ENCODE measurements around the gene GJC2.
"Not testable (repeated sequence)": the region's sequence is repeated elsewhere in the genome, so short reads cannot be mapped to it uniquely, and the experiment has no call there.

Gene GJC2

GRCh38 chr1:228149406-228150119 lies at the start of gene GJC2:
Gene GJC2, plus strand, starts transcription at chr1:228149930. Its CDS starts 7,829 bp downstream, at chr1:228157759.
- H3K4me3 ChIP-seq (ENCODE audit: low read depth, low read length), result no peak within 1 kb of the TSS

GRCh38 chr1:228100822-228101613 lies 48.7 kb upstream of the GJC2 start:
- no peak for DNase-seq (ENCODE audit: low read depth)
- H3K4me3 ChIP-seq (ENCODE audit: low read depth, low read length), result no peak overlapping the region

More at GRCh38 chr1:228149406-228150119, at the start of gene GJC2:
- DNase-seq (ENCODE audit: low read depth), result no peak

GRCh38 chr1:228101614-228101993 lies 48.1 kb upstream of the GJC2 start:
- DNase-seq (ENCODE audit: low read depth), result no peak
- H3K4me3 ChIP-seq (ENCODE audit: low read depth, low read length), result peak overlapping the region; percentile 81

GRCh38 chr1:228101994-228102790 lies 47.5 kb upstream of the GJC2 start:
- DNase-seq (ENCODE audit: low read depth), result no peak
- peak overlapping the region; percentile 81 for H3K4me3 ChIP-seq (ENCODE audit: low read depth, low read length)

GRCh38 chr1:228102791-228103620 lies 46.7 kb upstream of the GJC2 start, which contains the start of gene C1orf35:
Gene C1orf35, minus strand, starts transcription at chr1:228103325. Its CDS starts 98 bp downstream, at chr1:228103227.
- peak within 1 kb of the TSS; percentile 81 for H3K4me3 ChIP-seq (ENCODE audit: low read depth, low read length)
- DNase-seq (ENCODE audit: low read depth), result peak; percentile 56

DNA sequence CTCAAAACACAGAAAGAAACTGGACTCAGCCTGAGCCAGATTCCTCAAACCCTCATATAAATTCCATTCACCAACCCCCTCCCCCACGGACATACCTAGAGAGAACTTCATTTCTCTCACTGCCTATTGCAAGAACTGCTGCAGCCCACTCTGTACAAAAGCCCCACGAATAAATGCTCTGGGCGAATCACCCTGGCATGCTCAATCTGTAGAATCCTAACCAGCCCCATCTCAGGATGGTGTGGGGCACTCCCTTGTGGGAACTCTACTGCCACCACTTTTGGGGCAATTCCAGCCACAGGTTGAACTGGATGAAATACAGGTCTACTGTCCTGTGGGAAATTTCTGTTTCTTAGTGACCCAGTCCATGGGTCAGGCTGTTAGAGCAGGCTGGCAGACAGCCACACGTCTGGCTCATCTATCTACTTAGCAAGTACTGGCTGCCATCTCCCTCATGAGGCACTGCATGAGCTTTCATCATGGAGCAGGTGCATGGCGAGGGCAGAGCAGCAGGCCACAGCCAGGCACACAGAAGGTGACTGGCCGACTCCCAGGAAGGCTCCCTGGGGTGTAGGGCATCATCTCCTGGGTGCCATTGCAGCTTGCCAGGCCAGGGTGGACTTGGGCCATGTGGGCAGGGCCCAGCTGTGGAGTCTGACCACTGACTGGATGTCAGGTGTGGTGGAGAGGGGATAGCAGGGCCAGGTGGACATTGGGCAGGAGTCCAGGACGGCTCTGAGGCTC lies 45.0 kb upstream of the GJC2 start:
- no peak for DNase-seq (ENCODE audit: low read depth)
- no peak overlapping the region for H3K4me3 ChIP-seq (ENCODE audit: low read depth, low read length)

GRCh38 chr1:228105270-228105995 lies 44.3 kb upstream of the GJC2 start:
- no peak overlapping the region for H3K4me3 ChIP-seq (ENCODE audit: low read depth, low read length)
- no peak for DNase-seq (ENCODE audit: low read depth)

- no peak for DNase-seq (ENCODE audit: low read depth)
- H3K4me3 ChIP-seq (ENCODE audit: low read depth, low read length), result no peak overlapping the region
These were observed 43.5 kb upstream of the GJC2 start for GRCh38 chr1:228105996-228106799.

DNA sequence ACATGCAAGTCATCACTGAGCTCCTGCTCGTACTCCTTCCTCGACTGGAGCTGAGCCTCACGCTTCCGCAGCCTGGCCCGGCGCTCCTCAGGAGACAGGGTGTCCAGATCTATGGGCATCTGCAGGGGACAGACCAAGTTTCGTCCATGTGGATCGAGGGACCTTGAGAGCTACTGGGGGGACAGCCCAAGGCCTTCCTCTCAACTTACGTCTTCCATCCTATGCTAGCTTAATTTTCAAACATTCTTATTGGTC lies 43.0 kb upstream of the GJC2 start:
- no peak overlapping the region for H3K4me3 ChIP-seq (ENCODE audit: low read depth, low read length)
- no peak for DNase-seq (ENCODE audit: low read depth)

DNA sequence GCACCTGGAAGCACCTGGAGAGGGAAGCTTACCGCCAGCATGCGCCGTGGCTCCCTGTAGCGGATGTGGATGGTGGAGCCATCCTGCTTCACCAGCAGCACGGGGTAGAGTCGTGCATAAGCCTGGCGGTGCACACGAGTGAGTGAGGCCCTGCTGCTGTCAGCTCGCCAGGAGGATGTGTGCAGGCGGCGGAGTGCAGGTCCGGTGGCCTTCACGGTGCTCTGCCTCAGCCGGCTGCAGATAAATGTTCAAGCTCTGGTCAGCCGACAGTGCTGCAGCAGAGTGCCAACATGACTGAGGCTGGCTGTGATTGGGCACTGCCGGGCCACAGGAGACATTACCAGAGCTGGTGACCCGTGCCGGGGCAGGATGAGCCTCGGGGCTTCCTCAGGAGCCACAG lies 42.1 kb upstream of the GJC2 start:
- DNase-seq (ENCODE audit: low read depth), result no peak

GRCh38 chr1:228108055-228108690 lies 41.6 kb upstream of the GJC2 start:
- H3K4me3 ChIP-seq (ENCODE audit: low read depth, low read length), result peak overlapping the region; percentile 97
- no peak for DNase-seq (ENCODE audit: low read depth)

More for the DNA sequence above, 42.1 kb upstream of the GJC2 start:
- H3K4me3 ChIP-seq (ENCODE audit: low read depth, low read length), result no peak overlapping the region

DNA sequence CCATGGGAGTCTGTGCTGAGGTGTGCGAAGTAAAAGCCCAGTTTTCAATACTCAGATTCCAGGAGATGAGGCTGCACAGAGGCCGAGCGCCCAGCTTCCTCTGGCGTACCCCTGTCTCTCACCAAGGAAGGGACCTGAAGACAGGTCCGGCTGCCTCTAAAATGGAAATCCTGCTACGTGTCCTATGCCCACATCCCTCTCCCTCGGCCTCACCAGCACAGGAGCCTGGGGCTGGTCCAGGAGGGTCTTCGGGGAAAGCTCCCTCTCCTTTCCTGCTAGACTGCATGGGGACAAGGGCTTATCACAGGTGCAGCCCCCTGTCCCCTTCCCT lies 41.0 kb upstream of the GJC2 start:
- DNase-seq (ENCODE audit: low read depth), result no peak
- peak overlapping the region; percentile 97 for H3K4me3 ChIP-seq (ENCODE audit: low read depth, low read length)

DNA sequence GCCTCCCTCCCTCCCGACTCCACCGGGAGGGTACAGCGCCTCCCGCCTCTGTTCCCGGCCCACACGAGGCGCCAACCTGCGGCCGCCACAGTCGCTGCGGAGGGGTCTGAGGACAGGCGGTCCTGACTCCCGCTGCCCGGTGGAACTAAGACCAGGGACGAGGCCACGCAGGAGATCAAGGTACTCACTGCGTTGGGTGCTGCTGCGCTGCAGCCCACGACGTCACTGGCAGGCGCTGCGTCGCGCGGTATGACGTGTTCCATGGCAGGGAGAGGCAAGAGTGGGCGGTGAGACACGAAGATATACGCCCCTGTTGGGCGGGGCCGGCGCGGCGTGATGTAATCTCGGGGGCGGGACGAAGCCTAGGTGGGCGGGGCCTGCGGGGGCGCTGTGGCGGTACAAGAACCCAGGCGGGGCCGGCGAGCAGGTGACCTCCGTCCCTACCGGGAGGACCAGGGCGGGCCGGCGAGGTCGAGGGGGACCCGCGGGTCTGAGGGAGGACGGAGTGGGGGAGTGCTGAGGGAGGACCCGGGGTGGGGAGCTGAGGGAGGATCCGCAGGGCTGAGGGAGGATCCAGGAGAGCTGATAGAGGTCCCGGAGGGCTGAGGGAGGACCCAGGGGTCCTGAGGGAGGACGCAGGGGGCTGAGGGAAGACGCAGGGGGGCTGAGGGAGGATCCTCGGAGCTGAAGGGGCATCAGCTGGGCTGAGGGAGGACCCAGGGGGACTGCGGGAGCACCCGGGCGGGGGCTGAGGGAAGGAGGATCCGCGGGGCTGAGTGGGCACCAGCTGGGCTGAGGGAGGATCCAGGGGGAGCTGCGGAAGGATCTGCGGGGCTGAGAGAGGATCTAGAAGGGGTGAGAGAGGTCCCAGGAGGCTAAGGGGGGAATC lies 40.4 kb upstream of the GJC2 start, which contains the start of gene MRPL55:
Gene MRPL55, minus strand, starts transcription at position 227 of the 889 bp plus-strand sequence. CDS start 1,039 bp downstream, outside the sequence.
- peak; percentile 82 for DNase-seq (ENCODE audit: low read depth)
- H3K4me3 ChIP-seq (ENCODE audit: low read depth, low read length), result peak within 1 kb of the TSS; percentile 97

DNA sequence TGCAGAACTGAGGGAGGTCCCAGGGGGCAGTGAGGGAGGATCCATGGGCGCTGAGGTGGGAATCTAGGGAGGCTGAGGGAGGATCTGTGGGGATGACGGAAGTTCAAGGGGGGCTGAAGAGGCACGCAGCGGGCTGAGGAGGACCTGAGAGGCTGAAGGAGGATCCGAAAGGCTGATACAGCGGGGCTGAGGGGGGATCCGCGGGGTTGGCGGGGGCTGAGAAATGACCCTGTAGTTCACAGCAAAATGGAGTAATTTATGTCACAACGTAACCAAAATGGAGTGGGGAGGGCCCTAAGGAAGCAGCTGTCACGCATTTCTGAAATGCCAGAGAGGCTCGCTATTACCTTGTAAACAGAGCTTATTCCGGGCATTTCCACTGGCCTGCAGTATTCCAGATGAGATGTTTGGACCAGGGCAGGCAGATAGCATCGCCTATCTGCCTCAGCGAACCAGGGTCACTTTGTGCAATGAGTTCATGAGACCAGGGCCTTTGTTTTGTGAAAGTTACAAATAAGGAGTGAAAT lies 39.7 kb upstream of the GJC2 start:
- H3K4me3 ChIP-seq (ENCODE audit: low read depth, low read length), result peak overlapping the region; percentile 97
- no peak for DNase-seq (ENCODE audit: low read depth)

GRCh38 chr1:228110556-228110955 lies 39.2 kb upstream of the GJC2 start:
- DNase-seq (ENCODE audit: low read depth), result no peak
- no peak overlapping the region for H3K4me3 ChIP-seq (ENCODE audit: low read depth, low read length)

- H3K4me3 ChIP-seq (ENCODE audit: low read depth, low read length); DNase-seq (ENCODE audit: low read depth): not testable (repeated sequence)
These were observed 38.4 kb upstream of the GJC2 start for GRCh38 chr1:228111315-228111714.
